Measurements from ENCODE around the gene IDI1. TPM values are rescaled to one million over a fixed set of nuclear protein-coding genes. Genes with fewer than 3 reads are reported as not detected.

Gene IDI1
- total RNA-seq, 1 experiment from 2014 or later: 44.7 TPM

GRCh38 chr10:1054684-1055083 is 5.8 kb upstream of the IDI1 start:
- Mint-ChIP-seq H3K27ac (peak overlapping the region in 1 of 3 experiments; percentile 67; a peak in 1 of 7 replicates), H3K4me1 (peaks cover 33 to 37% of the 10 kb centered on the region in 2 experiments), H3K27me3 (ENCODE audit: low read depth) (no peaks in the 10 kb centered on the region), H3K4me3 (peak overlapping the region; percentile 96 to 97), H3K36me3 (ENCODE audit: insufficient read depth in 1 of 3, low read depth in 3 of 3) (peaks cover 9 to 42% (median 33%) of the 10 kb centered on the region in 3 experiments), H3K9me3 (no peaks in the 10 kb centered on the region; a peak in 1 of 5 replicates)
- H2BK20ac ChIP-seq (ENCODE audit: low read depth, low read length, poor library complexity, severe bottlenecking): no peak overlapping the region
- H4K8ac ChIP-seq (replicated peaks; ENCODE audit: insufficient read length, low read depth, low read length): no peak overlapping the region
- H4K5ac ChIP-seq (ENCODE audit: insufficient read length, low read depth, low read length): no peak overlapping the region
- H3K27me3 ChIP-seq (ENCODE audit: insufficient read depth, low read length): no peaks in the 10 kb centered on the region
- H3K4ac ChIP-seq (ENCODE audit: low read depth, low read length): no peak overlapping the region
- H2BK15ac ChIP-seq (ENCODE audit: low read depth, low read length): no peak overlapping the region
- H3K14ac ChIP-seq (ENCODE audit: insufficient read depth, low read length): no peak overlapping the region
- no peaks in the 10 kb centered on the region for H3K9me3 ChIP-seq (ENCODE audit: control insufficient read depth, low read depth, low read length)
- DNase-seq: no peak
- H3K18ac ChIP-seq (ENCODE audit: insufficient read length, low read depth, low read length): no peak overlapping the region
- no peak overlapping the region for H3T11ph ChIP-seq (ENCODE audit: low read length)
- H2BK5ac ChIP-seq (ENCODE audit: insufficient read length, low read length): no peak overlapping the region
- H4K20me1 ChIP-seq (ENCODE audit: control insufficient read depth, insufficient read depth, insufficient read length): no peaks in the 10 kb centered on the region
- no peak overlapping the region for H3K56ac ChIP-seq (ENCODE audit: insufficient read length, low read depth, low read length)
- no peak overlapping the region for H3K23ac ChIP-seq (ENCODE audit: insufficient read length, low read depth, low read length)
- H2BK120ac ChIP-seq (ENCODE audit: low read depth, low read length, poor library complexity, severe bottlenecking): no peak overlapping the region
- H3K4me1 ChIP-seq (ENCODE audit: insufficient read depth, low read length): 0 out of 2 replicates have a peak, but pooled peaks cover 3% of the 10 kb centered on the region
- no peak overlapping the region for H2AFZ ChIP-seq (ENCODE audit: low read length)
- H3K79me1 ChIP-seq (ENCODE audit: insufficient read depth, low read depth, low read length, poor library complexity, severe bottlenecking): peaks cover 2% of the 10 kb centered on the region
- H3K27ac ChIP-seq (ENCODE audit: insufficient read length, low read depth, low read length): no peak overlapping the region
- H2BK12ac ChIP-seq (ENCODE audit: insufficient read length, low read depth, low read length): no peak overlapping the region
- no peak overlapping the region for H2AK5ac ChIP-seq (ENCODE audit: insufficient read length, low read length)
- peaks cover 17% of the 10 kb centered on the region; the same call in 1 of the 2 replicates for H3K79me2 ChIP-seq (ENCODE audit: insufficient read depth, low read length)
- WGBS (ENCODE audit: extremely low coverage, insufficient read length, low lambda C conversion rate): no CpG with 5 or more reads among the region's 6 CpGs
- TF ChIP-seq CTCF (conservative IDR thresholded peaks at IDR 0.05): no peak
- H3K23me2 ChIP-seq (ENCODE audit: insufficient read length, low read depth, low read length, poor library complexity, severe bottlenecking): peaks cover 2% of the 10 kb centered on the region
- peak overlapping the region; percentile 53 for H3K4me2 ChIP-seq (ENCODE audit: insufficient read depth, insufficient read length, low read length)
- peak overlapping the region; percentile 4 for H3K9ac ChIP-seq (ENCODE audit: extremely low read depth, insufficient read length, low read length)
- H4K91ac ChIP-seq (ENCODE audit: insufficient read length, low read depth, low read length): no peak overlapping the region

Measured in H9 (cell line).